Amniotic stem cell (primary cell): ENCODE data around the gene OR2T3.
"Not testable (repeated sequence)": the region's sequence is repeated elsewhere in the genome, so short reads cannot be mapped to it uniquely, and the experiment has no call there.

Experiments
- DNase-seq: peaks from one replicate; lab custom pipeline; 2025; lab: John Stamatoyannopoulos, UW

The OR2T3 gene

GRCh38 chr1:248472111-248472510, 1.0 kb upstream of the OR2T3 start:
- DNase-seq: not testable (repeated sequence)

- DNase-seq: not testable (repeated sequence)
Measured at GRCh38 chr1:248475660-248476059, 2.5 kb downstream of the OR2T3 start.

- DNase-seq: not testable (repeated sequence)
Measured at GRCh38 chr1:248481686-248482579, 8.8 kb downstream of the OR2T3 start.

- DNase-seq: not testable (repeated sequence)
Measured at GRCh38 chr1:248488289-248488688, 15.1 kb downstream of the OR2T3 start, which contains the start of gene OR2T5. TSS of gene OR2T5 (plus strand) at chr1:248488589. CDS start at chr1:248488589, 0 bp downstream.

GRCh38 chr1:248496661-248497060, 23.5 kb downstream of the OR2T3 start:
- not testable (repeated sequence) for DNase-seq

- not testable (repeated sequence) for DNase-seq
Measured at GRCh38 chr1:248500305-248501035, 27.3 kb downstream of the OR2T3 start.

- not testable (repeated sequence) for DNase-seq
Measured at GRCh38 chr1:248507773-248508172, 34.6 kb downstream of the OR2T3 start, which contains the start of gene OR2G6. TSS of gene OR2G6 (plus strand) at chr1:248508073. CDS start at chr1:248521647, 13,574 bp downstream.

- not testable (repeated sequence) for DNase-seq
Measured at GRCh38 chr1:248510217-248510616, 37.1 kb downstream of the OR2T3 start.

GRCh38 chr1:248521856-248522255, 48.7 kb downstream of the OR2T3 start:
- no peak for DNase-seq
